Smooth muscle cell (in vitro differentiated cells): ENCODE data around the gene LIN28B. TPM values are rescaled to one million over a fixed set of nuclear protein-coding genes. Genes with fewer than 3 reads are reported as not detected.

Experiments
- DNase-seq: peaks from one replicate; lab custom pipeline; 2025; ENCODE audit not compliant: unreplicated experiment; lab: John Stamatoyannopoulos, UW
- H2AFZ ChIP-seq: fragments of 200-600 bp; sonication (generic); 2 replicates; pipeline ENCODE4 v1.6.0; 2016; ENCODE audit warnings: antibody characterized with exemption, low read depth, mild to moderate bottlenecking
- H3F3A ChIP-seq: fragments of 200-600 bp; sonication (generic); 2 replicates; pipeline ENCODE4 v1.6.0; 2017; ENCODE audit warnings: antibody characterized with exemption, low read depth
- H3K27ac ChIP-seq: fragments of 200-600 bp; sonication (generic); 2 replicates; pipeline ENCODE4 v1.5.1; 2016; ENCODE audit warnings: low read depth, mild to moderate bottlenecking
- H3K27me3 ChIP-seq: fragments of 200-600 bp; sonication (generic); 2 replicates; pipeline ENCODE4 v1.6.1; 2016; ENCODE audit warnings: low read depth, mild to moderate bottlenecking
- H3K36me3 ChIP-seq: fragments of 200-600 bp; sonication (generic); 2 replicates; pipeline ENCODE4 v1.5.1; 2016; ENCODE audit warnings: low read depth
- H3K4me1 ChIP-seq: fragments of 200-600 bp; sonication (generic); 2 replicates; pipeline ENCODE4 v1.5.1; 2016; ENCODE audit warnings: low read depth
- H3K4me2 ChIP-seq: fragments of 200-600 bp; sonication (generic); 2 replicates; pipeline ENCODE4 v1.6.0; 2016; ENCODE audit warnings: mild to moderate bottlenecking
- H3K4me3 ChIP-seq: fragments of 200-600 bp; sonication (generic); 2 replicates; pipeline ENCODE4 v1.5.1; 2016; ENCODE audit warnings: mild to moderate bottlenecking
- H3K79me2 ChIP-seq: fragments of 200-600 bp; sonication (generic); 2 replicates; pipeline ENCODE4 v1.6.0; 2016; ENCODE audit warnings: low read depth, mild to moderate bottlenecking
- H3K9ac ChIP-seq: fragments of 200-600 bp; sonication (generic); 2 replicates; pipeline ENCODE4 v1.6.0; 2016; ENCODE audit warnings: low read depth
- H3K9me3 ChIP-seq: fragments of 200-600 bp; sonication (generic); replicated peaks from 2 replicates; pipeline ENCODE4 v1.5.1; 2016; ENCODE audit warnings: low read depth
- H4K20me1 ChIP-seq: fragments of 200-600 bp; sonication (generic); 2 replicates; pipeline ENCODE4 v1.6.0; 2016; ENCODE audit warnings: low read depth
- CTCF ChIP-seq: fragments of 200-600 bp; sonication (generic); IDR thresholded peaks from 2 replicates; pipeline ENCODE4 v1.5.1; 2017; ENCODE audit warnings: borderline replicate concordance, mild to moderate bottlenecking, antibody characterized with exemption; ENCODE audit not compliant: insufficient read depth, poor library complexity, severe bottlenecking
- WGBS: methylation state at CpG from one replicate; pipeline ENCODE4 v1.1.7; 2016; ENCODE audit warnings: low lambda C conversion rate; 5-methylcytosine and 5-hydroxymethylcytosine counted together
- polyA plus RNA-seq: library from polyadenylated mRNA; unstranded; fragments of >200 nt; fragmentation: Nextera tagmentation; extraction: Ambion mirVana; gene quantifications from 2 replicates; pipeline ENCODE4 v1.2.1, GENCODE V29; 2016
- total RNA-seq: library from RNA; depleted of rRNA; stranded (reverse); fragments of >200 nt; gene quantifications from 2 replicates; pipeline ENCODE4 v1.2.3, GENCODE V29; 2014

Gene LIN28B
- total and polyA plus RNA-seq, 2 experiments from 2014 or later: 1.4 to 11.6 TPM

- Histone ChIP-seq H3K9ac (peak overlapping the region; percentile 69), H3K27ac (peak overlapping the region; percentile 52), H3K79me2 (peaks cover 31% of the 10 kb centered on the region), H3F3A (no peaks in the 10 kb centered on the region), H3K4me3 (peak overlapping the region; percentile 77), H4K20me1 (no peaks in the 10 kb centered on the region), H3K4me1 (peaks cover 63% of the 10 kb centered on the region), H3K4me2 (peak overlapping the region; percentile 98), H3K36me3 (no peaks in the 10 kb centered on the region), H2AFZ (peak overlapping the region; percentile 95), H3K9me3 (no peaks in the 10 kb centered on the region), H3K27me3 (no peaks in the 10 kb centered on the region)
- no peak for TF ChIP-seq CTCF
- WGBS: 2% methylated on average over 16 of the region's 16 CpGs
- no peak for DNase-seq
These were observed 778 bp upstream of the LIN28B start for GRCh38 chr6:104955927-104956730.

GRCh38 chr6:104957301-104958177, 632 bp downstream of the LIN28B start:
- Histone ChIP-seq H3K27ac (peak overlapping the region; percentile 52), H3K9me3 (no peaks in the 10 kb centered on the region), H3F3A (no peaks in the 10 kb centered on the region), H3K4me1 (peaks cover 49% of the 10 kb centered on the region), H3K36me3 (no peaks in the 10 kb centered on the region), H3K79me2 (peaks cover 45% of the 10 kb centered on the region), H3K4me3 (peak overlapping the region; percentile 77), H3K9ac (peak overlapping the region; percentile 69), H3K27me3 (no peaks in the 10 kb centered on the region), H2AFZ (peak overlapping the region; percentile 95), H4K20me1 (no peaks in the 10 kb centered on the region), H3K4me2 (peak overlapping the region; percentile 98)
- 1% methylated on average over 19 of the region's 21 CpGs for WGBS
- TF ChIP-seq CTCF: no peak
- DNase-seq: no peak

- Histone ChIP-seq H3K27me3 (no peaks in the 10 kb centered on the region), H3K36me3 (no peaks in the 10 kb centered on the region), H3K27ac (peak overlapping the region; percentile 52), H3K4me2 (peak overlapping the region; percentile 98), H4K20me1 (no peaks in the 10 kb centered on the region), H3K4me3 (peak overlapping the region; percentile 77), H3F3A (no peaks in the 10 kb centered on the region), H2AFZ (peak overlapping the region; percentile 95), H3K9ac (peak overlapping the region; percentile 69), H3K79me2 (peaks cover 47% of the 10 kb centered on the region), H3K9me3 (no peaks in the 10 kb centered on the region), H3K4me1 (peaks cover 47% of the 10 kb centered on the region)
- WGBS: under 1% methylated on average over 19 of the region's 19 CpGs
- no peak for TF ChIP-seq CTCF
- no peak for DNase-seq
These were observed 1.5 kb downstream of the LIN28B start for GRCh38 chr6:104958178-104959025.
